ENCODE results near the gene SMKR1. TPM values are rescaled to one million over a fixed set of nuclear protein-coding genes. Genes with fewer than 3 reads are reported as not detected.

The SMKR1 gene
- total RNA-seq, 2 donors from 2014 or later, result not detected

GRCh38 chr7:129557686-129558481 is 55.6 kb downstream of the SMKR1 start:
- intact Hi-C loops (cut with DNase I), result no loop called here
- DNase-seq (ENCODE audit: low spot score), result no peak

- DNase-seq (ENCODE audit: low spot score), result no peak
- intact Hi-C loops (cut with DNase I), result no loop called here
These were observed 57.2 kb downstream of the SMKR1 start for GRCh38 chr7:129559564-129559963.

- DNase-seq (ENCODE audit: low spot score), result no peak
- intact Hi-C loops (cut with DNase I), result loop anchor here in 1 of 2 donors (10.0 kb wide), 1 partner anchor 1614 kb away; no protein-coding TSS in a partner anchor
These were observed 58.5 kb downstream of the SMKR1 start for GRCh38 chr7:129560831-129561230.

GRCh38 chr7:129561677-129562359 is 59.5 kb downstream of the SMKR1 start:
- peak; percentile 50 for DNase-seq (ENCODE audit: low spot score)
- intact Hi-C loops (cut with DNase I), result loop anchor here in 1 of 2 donors (10.0 kb wide), 1 partner anchor 1613 kb away; no protein-coding TSS in a partner anchor

Other genes with a start within 250 kb of the SMKR1 start
- gene STRIP2, start 68.1 kb upstream of the SMKR1 start, total RNA-seq, result under 1 TPM; 0.28 to 0.33 TPM
- 10 to 100 TPM; 11.7 to 13.8 TPM for gene NRF1, start 109.2 kb downstream of the SMKR1 start, total RNA-seq

Measured in posterior vena cava (tissue), 2 donors.